GM18526 (cell line): Measurements from ENCODE around the gene LRRC7.

ENCODE experiments used
- POLR2A ChIP-seq: IDR thresholded peaks from 3 replicates; pipeline ENCODE4 v1.6.1; 2011; ENCODE audit not compliant: insufficient read length; ENCODE audit errors: extremely low read depth

LRRC7 gene

DNA sequence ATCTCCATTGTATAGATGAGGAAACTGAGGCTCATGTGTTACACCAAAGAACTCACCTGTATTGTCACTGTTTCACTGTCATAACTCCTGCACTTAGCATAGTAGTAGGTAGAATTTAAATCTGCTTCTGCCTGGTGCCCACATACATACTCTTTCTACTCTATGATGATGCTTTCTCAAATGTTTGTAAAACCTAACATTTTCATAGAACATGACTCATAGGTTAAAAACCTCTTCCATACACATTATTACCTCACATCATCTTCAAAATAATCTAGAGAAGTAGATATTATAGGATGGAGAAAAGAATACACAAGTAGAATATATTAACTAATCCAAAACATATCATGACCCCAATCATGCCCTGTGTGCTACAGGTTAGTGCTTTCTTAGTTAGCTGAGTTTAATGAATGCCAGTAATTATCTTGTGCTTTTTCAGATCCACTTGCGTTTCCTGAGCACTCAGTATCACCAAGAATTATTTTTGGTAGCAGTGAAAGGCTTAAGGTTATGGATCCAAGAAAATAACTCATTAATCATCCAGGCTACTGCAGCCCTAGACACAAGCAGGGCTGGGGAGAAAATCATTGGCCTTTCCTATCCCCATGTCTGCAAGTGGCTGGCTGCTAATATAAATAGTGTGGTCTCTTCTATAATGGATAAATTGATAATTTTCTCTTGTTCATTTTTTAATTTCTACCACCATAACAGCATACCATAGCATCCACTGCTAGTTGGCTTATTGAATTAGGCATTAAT is 480.8 kb downstream of the LRRC7 start:
- TF ChIP-seq POLR2A = no peak

DNA sequence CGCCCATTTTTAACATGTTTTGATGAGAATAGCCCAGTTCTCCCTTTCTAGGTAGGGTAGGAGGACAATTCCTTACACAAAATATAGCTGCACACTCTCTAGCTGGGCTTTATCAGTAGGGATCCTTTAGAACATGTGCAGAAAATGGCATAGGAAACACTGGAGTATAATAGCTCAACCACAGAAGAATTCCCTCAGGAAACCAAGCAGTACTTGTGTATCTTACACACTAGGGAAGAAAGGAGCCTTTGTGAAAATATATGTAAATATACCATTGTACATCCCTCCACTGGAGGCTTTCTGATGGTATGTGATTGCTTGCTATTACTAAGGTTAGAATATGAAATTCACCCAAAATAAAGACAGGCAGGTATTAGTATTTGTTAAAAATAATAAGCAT is 484.2 kb downstream of the LRRC7 start:
- no peak for TF ChIP-seq POLR2A

DNA sequence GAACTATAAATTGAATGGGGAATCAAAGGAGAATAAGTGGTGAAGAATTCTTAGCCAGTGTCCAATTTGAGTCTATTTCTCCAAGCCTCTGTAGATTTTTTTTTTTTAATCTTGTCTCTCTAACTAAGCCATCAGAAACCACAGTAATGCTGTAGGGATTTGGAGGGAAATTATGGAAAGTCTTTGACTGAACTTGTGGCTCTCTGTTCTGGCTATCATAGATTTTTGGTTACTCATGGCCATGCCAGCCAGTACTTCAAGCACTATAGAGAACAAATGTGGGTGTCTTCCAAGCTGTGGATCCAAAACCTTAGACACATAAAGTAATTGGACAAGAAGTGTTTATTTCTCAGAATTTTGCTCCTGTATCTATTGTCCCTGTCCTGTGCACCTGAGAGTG is 489.8 kb downstream of the LRRC7 start:
- TF ChIP-seq POLR2A = no peak

DNA sequence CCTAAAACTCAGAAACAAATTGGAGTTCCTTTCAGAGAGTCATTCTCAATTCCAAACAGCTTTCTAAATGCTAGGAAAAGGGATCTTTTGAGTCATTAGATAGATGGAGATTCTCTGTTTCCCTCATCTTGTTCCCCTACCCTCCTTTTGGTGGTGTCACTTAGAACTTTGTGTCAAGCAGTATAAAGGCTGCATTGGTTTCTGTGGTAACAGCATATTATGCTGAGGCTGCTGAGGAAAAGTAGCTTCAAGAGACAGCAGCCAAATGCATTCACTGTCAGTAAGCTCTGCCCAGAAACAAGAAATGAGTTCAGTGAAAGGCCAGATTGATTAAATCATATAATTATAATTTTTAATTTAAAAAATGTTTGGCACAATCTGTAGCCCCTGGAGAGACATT is 493.5 kb downstream of the LRRC7 start:
- no peak for TF ChIP-seq POLR2A

DNA sequence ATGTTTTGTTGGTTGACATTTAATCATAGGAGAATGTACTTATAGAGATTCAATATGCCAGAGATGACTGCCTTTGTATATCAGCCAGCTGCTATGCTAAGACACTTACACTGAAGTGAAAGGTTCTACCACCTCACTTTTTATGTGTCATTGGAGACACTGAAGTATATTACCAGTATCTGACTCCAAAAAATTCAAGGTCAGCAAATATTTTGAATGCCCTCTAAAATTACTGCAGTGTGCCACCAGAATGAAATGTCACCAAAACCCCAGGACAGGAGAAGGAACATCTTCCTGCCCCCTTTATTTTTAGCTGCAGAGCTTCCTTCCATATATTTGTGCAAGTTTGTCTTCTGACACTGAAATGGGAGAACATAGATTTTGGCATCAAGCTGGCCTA is 496.1 kb downstream of the LRRC7 start:
- TF ChIP-seq POLR2A = no peak

DNA sequence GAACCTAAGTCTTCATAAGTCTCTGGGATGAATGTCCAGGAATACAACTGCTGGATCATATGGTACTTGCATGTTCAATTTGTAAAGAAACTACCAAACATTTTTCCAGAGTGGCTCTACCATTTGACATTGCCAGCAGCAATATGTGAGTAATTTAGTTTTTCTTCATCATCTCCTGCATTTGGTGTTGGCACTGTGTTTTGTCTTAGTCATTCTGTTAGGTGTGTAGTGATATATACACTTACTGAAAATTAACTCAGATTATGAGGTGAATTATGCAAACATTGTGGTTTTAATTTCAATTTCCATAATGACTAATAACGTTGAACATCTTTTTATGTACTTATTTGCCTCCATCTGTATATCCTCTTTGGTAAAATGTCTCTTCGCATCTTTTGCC is 499.0 kb downstream of the LRRC7 start:
- TF ChIP-seq POLR2A = no peak

DNA sequence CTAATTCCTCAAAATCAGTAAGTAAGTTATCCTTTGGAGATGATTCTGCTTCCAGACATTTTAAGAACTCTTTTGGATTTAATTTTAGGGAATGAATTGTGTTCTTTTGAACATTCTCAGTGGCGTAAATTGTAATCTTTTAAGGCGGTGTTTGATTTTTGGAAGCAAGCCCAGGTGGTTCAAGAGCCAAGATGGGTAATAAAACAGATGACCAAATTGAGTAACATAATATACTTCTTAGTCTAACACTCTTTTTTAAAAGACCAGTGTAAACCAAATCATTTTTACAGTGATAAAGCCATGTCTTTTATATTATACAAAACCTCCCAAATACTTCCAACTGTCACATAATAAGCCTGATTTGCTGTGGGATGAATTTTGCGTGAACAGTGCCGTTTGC is 503.9 kb downstream of the LRRC7 start:
- TF ChIP-seq POLR2A = no peak

DNA sequence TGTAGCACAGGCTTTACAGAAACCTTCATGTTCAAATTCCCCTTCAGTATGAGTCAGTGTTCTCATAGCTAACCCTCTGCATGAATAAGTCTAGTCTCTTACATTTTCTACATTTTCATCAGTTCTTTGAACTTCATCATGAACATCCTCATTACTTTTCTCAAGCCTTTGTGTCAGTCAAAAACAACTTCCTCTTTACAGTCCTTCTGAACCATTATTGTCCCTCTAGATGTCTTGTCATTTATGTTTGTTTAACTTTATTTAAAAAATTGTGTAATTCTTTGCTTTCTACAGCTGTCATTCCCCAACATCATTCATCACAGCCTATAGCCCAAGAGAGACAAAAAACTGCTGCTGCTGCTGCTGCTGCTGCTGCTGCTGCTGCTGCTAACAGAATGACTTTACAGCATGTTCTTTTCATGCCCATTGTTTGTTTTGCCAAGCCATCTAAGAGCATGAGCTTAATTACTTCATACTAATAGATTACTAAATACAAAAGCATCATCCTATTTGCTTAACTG is 504.6 kb downstream of the LRRC7 start:
- no peak for TF ChIP-seq POLR2A

DNA sequence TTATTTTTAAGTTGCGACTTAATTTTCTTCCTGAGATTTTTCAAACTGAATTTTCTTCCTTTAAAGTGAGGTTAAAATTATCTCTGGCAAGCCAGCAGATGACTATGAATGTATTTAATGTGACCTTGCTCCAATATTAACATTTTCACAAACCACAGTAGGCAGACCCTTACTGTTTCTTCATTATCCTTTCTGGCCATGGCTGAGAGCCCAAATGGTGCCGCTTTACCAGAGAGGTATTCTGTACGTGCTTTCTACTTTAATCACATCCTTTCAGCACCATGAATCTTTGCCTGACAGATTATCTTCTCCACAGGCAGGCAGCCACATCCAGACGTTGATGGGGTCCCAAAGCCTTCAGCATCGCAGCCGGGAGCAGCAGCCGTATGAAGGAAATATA is 508.0 kb downstream of the LRRC7 start:
- no peak for TF ChIP-seq POLR2A

DNA sequence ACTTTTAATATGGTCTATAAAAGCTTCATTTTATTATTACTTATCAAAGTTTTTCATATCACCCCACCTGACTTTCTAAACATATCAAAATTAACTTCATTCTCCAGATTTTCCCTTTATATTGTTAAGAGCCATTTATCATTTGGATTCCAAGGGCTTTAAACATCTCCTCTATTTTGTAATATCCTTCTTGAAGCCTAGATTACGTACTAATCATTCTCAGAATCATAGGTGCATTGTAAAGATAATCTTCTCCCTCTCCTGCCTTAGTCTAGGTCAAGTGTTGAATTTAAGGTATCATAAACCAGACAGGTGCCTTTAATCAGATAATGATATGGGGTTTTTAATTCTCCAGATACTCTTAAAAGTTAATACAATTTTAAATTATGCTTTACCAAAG is 509.3 kb downstream of the LRRC7 start:
- no peak for TF ChIP-seq POLR2A

DNA sequence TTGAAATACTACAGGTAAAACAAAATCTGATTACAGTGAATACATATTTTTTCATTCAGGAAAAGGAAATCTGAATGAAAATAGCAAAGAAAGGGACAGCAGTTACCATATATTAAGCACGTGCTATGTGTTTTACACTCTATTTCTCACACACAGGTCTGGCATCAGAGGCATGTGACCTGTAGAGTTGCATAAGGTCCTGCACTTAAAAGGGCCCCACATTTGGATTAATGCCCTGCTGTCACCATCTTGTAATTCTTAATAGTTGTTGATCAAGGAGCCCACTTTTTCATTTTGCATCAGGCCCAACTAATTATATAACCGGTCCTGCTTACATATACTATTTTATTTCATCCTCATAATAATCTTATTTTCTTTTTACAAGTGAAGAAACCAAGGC is 511.8 kb downstream of the LRRC7 start:
- TF ChIP-seq POLR2A = no peak

DNA sequence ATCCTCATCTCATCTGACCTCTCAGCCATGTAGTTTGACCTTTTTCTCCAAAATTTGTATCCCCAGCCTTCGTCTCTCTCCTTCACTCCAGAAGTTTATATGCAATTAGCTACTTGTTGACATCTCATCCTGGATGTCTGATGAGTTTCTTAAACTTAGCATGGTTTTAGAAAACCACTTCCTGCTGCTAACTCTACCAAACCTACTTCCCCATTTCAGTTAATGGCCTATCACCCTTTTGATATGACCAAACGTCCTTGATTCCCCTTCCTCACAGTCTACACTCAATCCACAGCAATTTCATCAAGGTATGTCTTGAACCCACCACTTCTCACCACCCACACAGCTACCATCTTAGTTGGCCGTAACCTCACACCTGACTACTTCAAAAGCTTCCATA is 515.8 kb downstream of the LRRC7 start:
- TF ChIP-seq POLR2A = no peak

DNA sequence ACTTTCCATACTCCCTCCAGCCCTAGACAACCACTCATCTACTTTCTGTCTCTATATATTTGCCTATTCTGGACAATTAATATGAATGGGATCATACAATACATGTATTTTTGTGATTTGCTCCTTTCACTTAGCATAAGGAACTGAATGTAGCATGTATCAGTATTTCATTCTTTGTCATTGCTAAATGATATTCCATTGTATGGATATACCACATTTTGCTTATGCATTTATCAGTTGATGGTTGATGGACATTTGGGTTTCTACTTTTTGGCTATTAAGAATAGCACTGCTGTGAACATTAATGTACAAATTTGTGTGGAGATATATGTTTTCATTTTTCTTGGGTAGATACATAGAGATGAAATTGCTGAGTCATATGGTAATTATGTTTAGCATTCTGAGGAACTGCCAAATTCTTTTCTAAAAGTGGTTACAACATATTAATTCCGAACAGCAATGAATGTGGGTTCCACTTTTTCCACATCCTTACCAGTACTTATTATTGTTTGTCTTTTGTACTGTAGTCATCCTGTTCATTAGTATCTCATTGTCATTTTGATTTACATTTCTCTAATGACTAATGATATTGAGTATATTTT is 516.7 kb downstream of the LRRC7 start:
- TF ChIP-seq POLR2A = no peak

DNA sequence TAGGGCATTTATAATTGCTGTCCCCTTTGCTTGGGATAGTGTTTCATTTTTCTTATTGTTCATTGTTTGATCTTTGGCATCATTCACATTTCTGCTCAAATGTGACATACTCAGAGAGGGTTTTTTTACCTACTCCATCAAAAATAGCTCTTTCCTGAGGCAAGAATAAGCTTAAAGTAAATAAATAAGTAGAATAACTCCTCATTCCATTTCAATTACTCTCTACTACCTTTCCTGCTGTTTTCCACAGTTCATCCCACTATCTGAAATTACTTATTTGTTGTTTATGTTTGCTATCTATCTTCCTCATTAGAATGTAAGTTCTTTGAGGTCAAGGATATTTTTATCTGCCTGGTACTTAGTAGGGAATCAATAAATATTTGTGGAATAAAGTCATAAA is 517.8 kb downstream of the LRRC7 start:
- no peak for TF ChIP-seq POLR2A

DNA sequence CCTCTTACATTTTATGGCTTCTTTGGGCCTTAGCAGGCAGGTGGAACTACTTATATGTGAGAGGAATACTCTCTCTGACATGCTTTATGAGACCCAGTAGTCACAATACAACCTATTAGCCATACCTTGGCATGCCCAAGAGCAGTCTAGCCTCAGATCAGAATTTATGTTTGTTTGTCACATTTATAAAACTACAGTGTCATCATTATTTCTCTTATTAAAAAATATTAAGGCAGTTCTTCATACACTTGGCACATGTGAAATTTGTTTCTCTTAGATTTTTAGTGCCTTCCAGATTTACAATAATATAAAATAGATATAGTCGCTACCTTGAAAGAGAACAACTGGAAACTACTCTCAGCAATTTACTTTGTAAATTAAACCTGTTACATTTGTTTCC is 519.2 kb downstream of the LRRC7 start:
- no peak for TF ChIP-seq POLR2A

DNA sequence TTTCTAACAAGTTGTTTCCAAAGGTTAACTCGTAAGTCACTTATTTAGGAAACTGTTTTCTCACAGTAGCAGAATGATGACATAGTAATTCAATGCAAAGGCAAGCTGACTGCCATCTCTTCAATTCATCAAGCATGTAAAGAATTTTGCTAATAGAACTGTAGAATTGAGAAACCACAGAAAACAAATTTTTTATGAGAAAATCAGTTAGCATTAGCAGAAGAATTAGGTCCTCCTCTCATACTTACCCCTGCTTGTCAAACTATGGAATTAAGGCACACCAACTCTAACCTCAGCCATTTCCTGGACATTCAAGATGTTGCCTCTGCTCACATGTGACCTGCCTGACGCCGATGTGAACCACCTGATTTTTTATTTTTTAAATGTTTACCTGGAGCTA is 522.4 kb downstream of the LRRC7 start:
- TF ChIP-seq POLR2A = no peak

DNA sequence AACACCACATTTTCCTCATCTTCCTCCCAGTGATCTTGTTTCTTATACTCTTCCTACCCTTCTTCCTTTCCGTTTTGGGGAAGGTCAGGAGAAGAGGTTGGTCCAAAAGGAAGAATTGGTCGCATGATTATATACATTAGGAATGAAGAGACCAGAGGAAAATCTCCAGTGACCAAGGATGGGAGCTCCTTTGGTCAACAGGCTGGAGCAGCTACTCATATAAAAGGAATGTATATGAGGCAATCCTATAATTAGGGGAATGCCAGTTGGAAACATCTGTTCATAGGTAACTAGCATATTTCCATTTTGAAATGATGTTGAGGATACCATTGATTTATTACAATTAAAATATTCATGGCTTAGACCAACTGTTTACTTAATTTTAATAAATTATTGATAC is 523.2 kb downstream of the LRRC7 start:
- no peak for TF ChIP-seq POLR2A
